ENCODE measurements around the gene NOC2L.

DNA sequence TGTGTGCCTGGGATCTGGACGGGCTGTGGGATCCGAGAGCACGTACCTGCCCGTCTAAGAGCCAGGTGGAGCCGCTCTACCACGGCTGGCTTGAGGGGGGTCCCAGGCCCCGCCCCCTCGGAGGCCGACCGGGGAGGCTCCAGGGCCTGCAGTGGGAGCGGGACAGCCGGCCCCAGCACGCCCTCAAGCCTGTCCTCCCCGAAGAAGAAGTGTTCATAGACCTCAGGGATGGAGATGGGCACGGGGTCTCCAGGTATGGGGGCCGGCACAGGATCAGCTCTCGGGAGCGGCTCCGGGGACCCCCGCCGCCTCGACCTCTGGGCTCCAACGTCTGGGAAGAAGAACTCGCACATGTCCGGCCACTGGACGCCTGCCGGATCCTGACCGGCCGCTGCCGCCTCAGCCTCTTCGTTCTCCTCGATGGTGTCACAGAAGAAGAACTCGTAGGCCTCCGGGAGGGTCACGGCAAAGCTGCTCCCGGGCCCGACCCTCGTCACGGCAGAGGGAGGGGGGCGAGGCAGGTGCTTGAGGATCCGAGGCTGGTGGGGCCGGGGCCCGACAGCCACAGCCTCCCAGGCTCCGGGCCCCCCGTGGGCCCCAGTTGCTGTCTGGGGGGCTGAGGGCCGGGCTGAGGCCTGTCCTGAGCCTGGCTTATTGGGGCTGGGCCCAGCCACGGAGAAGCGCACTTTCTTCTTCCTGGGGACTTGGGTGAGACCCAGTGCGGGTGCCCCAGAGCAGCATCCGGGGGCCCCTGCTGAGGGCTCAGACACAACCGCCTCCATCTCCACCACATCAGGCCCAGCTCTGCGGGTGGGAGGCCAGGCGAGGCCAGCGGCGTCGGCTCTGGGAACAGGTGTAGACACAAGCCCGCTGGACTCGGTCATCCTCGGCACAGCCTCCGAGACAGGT, 20.0 kb upstream of the NOC2L start:
- TF ChIP-seq EZH2 (IDR thresholded peaks at IDR 0.05; ENCODE audit: borderline replicate concordance, low read depth, low read length, poor library complexity, severe bottlenecking) (no peak), CTCF (conservative IDR thresholded peaks at IDR 0.05; ENCODE audit: low read depth, low read length) (no peak)
